B cell (primary cell): ENCODE measurements around the gene ARMH3. TPM values are rescaled to one million over a fixed set of nuclear protein-coding genes. Genes with fewer than 3 reads are reported as not detected.

Experiments used
- ATAC-seq: fragments of 200-7000 bp; cut with Tn5 transposase; one replicate; pipeline ENCODE4 v1.10.0; 2021; ENCODE audit warnings: low read depth, mild to moderate bottlenecking, moderate number of reproducible peaks, moderate library complexity
- CTCF ChIA-PET: fragments of 350-600 bp; sonication (Branson Sonifier 250); formaldehyde crosslinking; loops from one replicate; lab custom pipeline; 2021; ENCODE audit warnings: antibody characterized with exemption, inconsistent platforms; lab: Charles Lee
- POLR2A ChIA-PET: fragments of 350-600 bp; sonication (Branson Sonifier 250); formaldehyde crosslinking; loops from one replicate; lab custom pipeline; 2021; ENCODE audit warnings: antibody characterized with exemption; lab: Charles Lee
- DNase-seq: peaks from one replicate; pipeline ENCODE4 v3.0.0; 2013
- H2AFZ ChIP-seq: 2 replicates; pipeline ENCODE4 v1.6.1; 2012; ENCODE audit warnings: mild to moderate bottlenecking, low read depth, low read length; ENCODE audit not compliant: insufficient read depth, poor library complexity, severe bottlenecking
- H3K27ac ChIP-seq, 2 donors: 1 replicate in 1 of 2; 2 replicates in 1 of 2; pipeline ENCODE4 v1.5.1; 2012 to 2013; ENCODE audit warnings: low read length in 2 of 2, mild to moderate bottlenecking in 2 of 2, moderate library complexity in 1 of 2
- H3K27me3 ChIP-seq, 4 experiments: fragments of 200-600 bp in 1 of 4; sonication (generic) in 1 of 4; replicated peaks in 1 of 4; 1 replicate in 2 of 4; 2 replicates in 2 of 4; pipeline versions ENCODE4 v1.6.1 to v1.7.0; 2013 to 2016; ENCODE audit warnings: low read length in 3 of 4, mild to moderate bottlenecking in 2 of 4, mixed read lengths in 1 of 4, moderate library complexity in 1 of 4; ENCODE audit not compliant: insufficient read depth in 4 of 4, control insufficient read depth in 3 of 4; ENCODE audit errors: control extremely low read depth in 1 of 4
- H3K36me3 ChIP-seq, 2 experiments: replicated peaks in 1 of 2; 1 replicate in 1 of 2; 2 replicates in 1 of 2; pipeline versions ENCODE4 v1.6.1 to v1.7.1; 2013; ENCODE audit warnings: low read length in 1 of 2; ENCODE audit not compliant: insufficient read depth in 2 of 2, control insufficient read depth in 1 of 2; ENCODE audit errors: control extremely low read depth in 1 of 2, extremely low read depth in 1 of 2
- H3K4me1 ChIP-seq, 2 donors: fragments of 200-600 bp in 1 of 2; sonication (generic) in 1 of 2; 1 replicate in 1 of 2; 2 replicates in 1 of 2; pipeline versions ENCODE4 v1.5.1 to v1.6.1; 2013 to 2017; ENCODE audit warnings: low read length in 2 of 2; ENCODE audit not compliant: control insufficient read depth in 2 of 2, insufficient read depth in 2 of 2
- H3K4me2 ChIP-seq: replicated peaks from 2 replicates; pipeline ENCODE3; 2012; ENCODE audit warnings: mild to moderate bottlenecking, low read depth, low read length; ENCODE audit not compliant: poor library complexity, severe bottlenecking
- H3K4me3 ChIP-seq, 5 experiments: fragments of 200-600 bp in 1 of 5; sonication (generic) in 1 of 5; 1 replicate in 3 of 5; 2 replicates in 2 of 5; pipeline versions ENCODE4 v1.5.1 to v1.7.0; 2011 to 2016; ENCODE audit warnings: low read length in 4 of 5, mild to moderate bottlenecking in 4 of 5, low read depth in 2 of 5, control low read depth in 1 of 5, moderate library complexity in 1 of 5; ENCODE audit not compliant: insufficient read depth in 1 of 5; ENCODE audit errors: control extremely low read depth in 1 of 5, extremely low read depth in 1 of 5
- H3K79me2 ChIP-seq: fragments of 200-600 bp; sonication (generic); one replicate; pipeline ENCODE4 v1.6.0; 2016; ENCODE audit warnings: low read length; ENCODE audit not compliant: control insufficient read depth, insufficient read depth
- H3K9ac ChIP-seq: fragments of 200-600 bp; sonication (generic); 2 replicates; pipeline ENCODE4 v1.6.1; 2017; ENCODE audit warnings: mild to moderate bottlenecking, low read length, moderate library complexity
- H3K9me3 ChIP-seq, 3 donors: one replicate each; pipeline versions ENCODE4 v1.6.1 to v1.7.1; 2013; ENCODE audit warnings: low read length in 2 of 3; ENCODE audit not compliant: control insufficient read depth in 2 of 3, insufficient read depth in 1 of 3; ENCODE audit errors: control extremely low read depth in 1 of 3
- H4K20me1 ChIP-seq: 2 replicates; pipeline ENCODE4 v1.6.0; 2012; ENCODE audit warnings: mild to moderate bottlenecking, low read length; ENCODE audit not compliant: insufficient read depth, control insufficient read depth, poor library complexity, severe bottlenecking
- H3K27ac Mint-ChIP-seq: one replicate; pipeline ENCODE4 v1.8.0; 2021; ENCODE audit warnings: mixed read lengths
- H3K27me3 Mint-ChIP-seq: one replicate; pipeline ENCODE4 v1.8.0; 2021; ENCODE audit warnings: mixed read lengths
- H3K4me1 Mint-ChIP-seq: one replicate; pipeline ENCODE4 v1.8.0; 2021; ENCODE audit warnings: mixed read lengths
- H3K4me3 Mint-ChIP-seq: one replicate; pipeline ENCODE4 v1.8.0; 2021; ENCODE audit warnings: mixed read lengths
- H3K9me3 Mint-ChIP-seq: one replicate; pipeline ENCODE4 v1.8.0; 2022; ENCODE audit warnings: mixed read lengths; ENCODE audit not compliant: insufficient read depth
- EZH2 ChIP-seq: IDR thresholded peaks from 2 replicates; pipeline ENCODE4 v1.6.1; 2012; ENCODE audit warnings: borderline replicate concordance, low read depth, mild to moderate bottlenecking, moderate library complexity, low read length; ENCODE audit not compliant: insufficient read depth, poor library complexity, severe bottlenecking
- WGBS: methylation state at CpG from one replicate; pipeline ENCODE4 v1.1.5; 2013; ENCODE audit warnings: missing lambda C conversion rate; ENCODE audit not compliant: insufficient coverage; 5-methylcytosine and 5-hydroxymethylcytosine counted together
- intact Hi-C: fragments of 100-400 bp; cut with micrococcal nuclease; formaldehyde crosslinking; loops from one replicate; pipeline ENCODE4 v1.10.0; 2022
- polyA plus RNA-seq: library from polyadenylated mRNA; depleted of rRNA; stranded (reverse); fragments of >200 nt; gene quantifications from 2 replicates; pipeline ENCODE4 v1.2.3, GENCODE V29; 2012
- total RNA-seq, 2 donors: library from RNA; stranded (reverse); fragments of 120-200 nt in 1 of 2; gene quantifications; 1 replicate in 1 of 2; 2 replicates in 1 of 2; pipeline versions ENCODE4 v1.2.3 to v1.2.4, GENCODE V29; 2013 to 2022
- TF ChIP-seq, protein P1 (sequence below): fragments of 200-600 bp; IDR thresholded peaks from one replicate; pipeline ENCODE4 v1.8.0; 2022; ENCODE audit warnings: antibody characterized with exemption, mild to moderate bottlenecking

ARMH3 gene
- total and polyA plus RNA-seq, 2 donors (not counting 1 experiment from before 2014, with no cell fraction given), result 33.4 to 40.7 TPM

DNA sequence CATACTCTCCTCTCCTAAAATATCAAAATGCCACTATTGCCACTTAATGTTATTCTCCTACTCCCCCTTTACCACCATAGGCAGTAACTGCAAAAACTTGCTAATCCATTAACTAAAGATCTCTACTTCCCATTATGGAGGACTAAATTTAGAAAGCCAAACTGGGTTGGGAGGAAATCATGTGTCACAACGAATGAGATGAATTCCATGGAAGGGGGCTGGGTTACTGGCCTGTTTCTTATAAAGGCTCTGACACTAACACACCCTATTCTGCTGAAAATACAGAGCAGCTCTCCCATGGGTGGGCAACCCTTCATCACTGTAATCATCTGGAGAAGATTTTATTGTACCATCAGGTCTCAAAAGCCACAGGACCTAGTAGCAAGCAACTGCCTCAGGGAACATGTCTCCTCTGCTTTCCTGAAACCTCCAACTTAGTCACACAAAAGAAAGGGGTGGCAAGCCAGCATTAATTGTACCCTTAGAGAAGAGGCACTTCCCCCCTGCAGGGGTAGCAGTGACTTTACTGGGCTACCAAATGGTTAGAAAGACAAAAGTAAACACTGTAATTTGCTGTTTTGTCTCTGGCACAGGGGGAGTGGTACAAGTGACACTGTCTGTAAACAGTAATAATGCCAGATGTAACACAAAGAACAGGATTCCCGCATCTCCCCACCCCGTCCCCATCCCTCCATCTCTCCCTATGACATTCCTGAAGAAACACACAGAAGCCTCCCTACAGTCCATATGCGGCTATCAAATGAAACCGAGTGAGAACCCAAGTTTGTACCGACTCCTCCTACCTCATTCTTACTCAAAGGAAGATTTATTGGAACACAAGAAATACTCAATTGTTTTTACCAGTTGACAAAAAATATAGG lies 81.6 kb downstream of the ARMH3 start:
- Histone ChIP-seq H3K9ac (peak overlapping the region; percentile 34), H3K27me3 (no peaks in the 10 kb centered on the region), H3K4me3 (peak overlapping the region in 1 of 5 experiments; percentile 56), H3K27ac (peak overlapping the region; percentile 77 to 80), H3K4me1 (peaks cover 54 to 58% of the 10 kb centered on the region in 2 donors), H4K20me1 (no peaks in the 10 kb centered on the region), H3K79me2 (peaks cover 56% of the 10 kb centered on the region), H2AFZ (peak overlapping the region; percentile 65), H3K9me3 (no peaks in the 10 kb centered on the region), H3K4me2 (peak overlapping the region; percentile 70), H3K36me3 (peaks cover 0 to 18% of the 10 kb centered on the region in 2 experiments)
- CTCF ChIA-PET, result interaction anchor here (0.5 to 1.9 kb wide), 7 partner anchors 8 to 537 kb away, joined by 3 to 10 read pairs (median 3); no protein-coding TSS in a partner anchor
- DNase-seq (no peak), ATAC-seq (no peak)
- Mint-ChIP-seq H3K4me1 (peaks cover 60% of the 10 kb centered on the region), H3K27me3 (no peaks in the 10 kb centered on the region), H3K9me3 (peaks cover 2% of the 10 kb centered on the region), H3K27ac (peak overlapping the region; percentile 97), H3K4me3 (peak overlapping the region; percentile 90)
- TF ChIP-seq, protein P1, sequence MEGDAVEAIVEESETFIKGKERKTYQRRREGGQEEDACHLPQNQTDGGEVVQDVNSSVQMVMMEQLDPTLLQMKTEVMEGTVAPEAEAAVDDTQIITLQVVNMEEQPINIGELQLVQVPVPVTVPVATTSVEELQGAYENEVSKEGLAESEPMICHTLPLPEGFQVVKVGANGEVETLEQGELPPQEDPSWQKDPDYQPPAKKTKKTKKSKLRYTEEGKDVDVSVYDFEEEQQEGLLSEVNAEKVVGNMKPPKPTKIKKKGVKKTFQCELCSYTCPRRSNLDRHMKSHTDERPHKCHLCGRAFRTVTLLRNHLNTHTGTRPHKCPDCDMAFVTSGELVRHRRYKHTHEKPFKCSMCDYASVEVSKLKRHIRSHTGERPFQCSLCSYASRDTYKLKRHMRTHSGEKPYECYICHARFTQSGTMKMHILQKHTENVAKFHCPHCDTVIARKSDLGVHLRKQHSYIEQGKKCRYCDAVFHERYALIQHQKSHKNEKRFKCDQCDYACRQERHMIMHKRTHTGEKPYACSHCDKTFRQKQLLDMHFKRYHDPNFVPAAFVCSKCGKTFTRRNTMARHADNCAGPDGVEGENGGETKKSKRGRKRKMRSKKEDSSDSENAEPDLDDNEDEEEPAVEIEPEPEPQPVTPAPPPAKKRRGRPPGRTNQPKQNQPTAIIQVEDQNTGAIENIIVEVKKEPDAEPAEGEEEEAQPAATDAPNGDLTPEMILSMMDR, result no peak
- TF ChIP-seq EZH2, result no peak
- intact Hi-C loops, result no loop called here
- WGBS, result no CpG with 5 or more reads among the region's 6 CpGs
- POLR2A ChIA-PET, result no interaction called here
